22Rv1 (cell line): ENCODE results near the gene TLR10.

Experiments
- H3K27ac ChIP-seq: fragments of 450-650 bp; 2 replicates; pipeline ENCODE4 v1.5.1; 2017
- CTCF ChIP-seq: fragments of 450-650 bp; IDR thresholded peaks from 2 replicates; pipeline ENCODE4 v1.5.1; 2017; ENCODE audit warnings: mild to moderate bottlenecking
- ZFX ChIP-seq: fragments of 450-650 bp; IDR thresholded peaks from 2 replicates; pipeline ENCODE4 v1.6.1; 2017; ENCODE audit warnings: antibody characterized with exemption, borderline replicate concordance

The TLR10 gene

GRCh38 chr4:38724475-38724808 lies 58.3 kb downstream of the TLR10 start:
- TF ChIP-seq CTCF (no peak), ZFX (no peak)
- no peak overlapping the region for H3K27ac ChIP-seq

- H3K27ac ChIP-seq, result no peak overlapping the region
- no peak for TF ChIP-seq ZFX
- TF ChIP-seq CTCF, result no peak
Measured at GRCh38 chr4:38723726-38724474, 58.9 kb downstream of the TLR10 start.

DNA sequence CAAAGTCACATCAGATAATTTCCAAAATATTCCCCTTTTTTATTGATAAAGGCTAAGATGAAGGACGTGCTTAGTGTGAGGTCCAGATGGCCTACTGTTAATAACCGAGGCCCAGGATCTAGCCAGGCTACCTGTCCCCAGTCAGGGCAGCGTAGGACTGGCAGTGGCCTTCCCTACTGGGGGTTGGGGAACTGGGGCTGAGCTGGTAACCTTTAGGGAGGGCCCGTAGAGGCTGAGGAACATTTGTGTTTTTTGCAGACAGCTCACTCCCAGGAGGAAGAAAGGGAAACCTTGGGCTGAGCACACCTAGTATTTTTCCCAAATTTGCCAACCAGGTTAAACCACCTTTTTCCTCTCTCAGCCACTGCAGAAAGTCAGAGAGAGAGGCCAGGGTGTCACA lies 59.7 kb downstream of the TLR10 start:
- no peak overlapping the region for H3K27ac ChIP-seq
- no peak for TF ChIP-seq ZFX
- TF ChIP-seq CTCF, result no peak
